ENCODE data around the gene MAP3K12.
A peak's percentile ranks its signal among the peaks of the same experiment; 100 is the strongest.

The MAP3K12 gene

GRCh38 chr12:53506881-53507602 lies 7.8 kb upstream of the MAP3K12 start, which contains the start of gene NPFF:
NPFF (minus strand) TSS chr12:53507484; CDS start chr12:53507474, 10 bp downstream.
- no peak for DNase-seq

- DNase-seq = no peak
Measured at GRCh38 chr12:53506450-53506785, 7.2 kb upstream of the MAP3K12 start.

- DNase-seq = no peak
Measured at GRCh38 chr12:53505555-53506449, 6.5 kb upstream of the MAP3K12 start.

GRCh38 chr12:53505086-53505485 lies 5.8 kb upstream of the MAP3K12 start:
- no peak for DNase-seq

GRCh38 chr12:53504004-53504920 lies 5.0 kb upstream of the MAP3K12 start:
- no peak for DNase-seq

GRCh38 chr12:53502983-53503728 lies 3.9 kb upstream of the MAP3K12 start:
- no peak for DNase-seq

- DNase-seq = no peak
Measured at GRCh38 chr12:53502331-53502730, 3.1 kb upstream of the MAP3K12 start.

GRCh38 chr12:53501615-53502181 lies 2.4 kb upstream of the MAP3K12 start:
- DNase-seq = no peak

- DNase-seq = peak; percentile 97 to 99
Measured at GRCh38 chr12:53500776-53501614, 1.7 kb upstream of the MAP3K12 start, which contains the start of gene TARBP2. TARBP2 (plus strand) TSS chr12:53501283; CDS start chr12:53501409, 126 bp downstream.

- DNase-seq = no peak
Measured at GRCh38 chr12:53500142-53500775, 1.0 kb upstream of the MAP3K12 start.

- DNase-seq = no peak
Measured at GRCh38 chr12:53498235-53498630, 1.0 kb downstream of the MAP3K12 start.

- DNase-seq = no peak
Measured at GRCh38 chr12:53497461-53497860, 1.8 kb downstream of the MAP3K12 start.

- DNase-seq = no peak
Measured at GRCh38 chr12:53496752-53497032, 2.6 kb downstream of the MAP3K12 start.

GRCh38 chr12:53495903-53496751 lies 3.1 kb downstream of the MAP3K12 start:
- peak in 1 of 2 experiments; percentile 32 for DNase-seq

- peak in 1 of 2 experiments; percentile 27 for DNase-seq
Measured at GRCh38 chr12:53493610-53494391, 5.5 kb downstream of the MAP3K12 start.

GRCh38 chr12:53492830-53493609 lies 6.2 kb downstream of the MAP3K12 start:
- peak; percentile 82 to 91 for DNase-seq

GRCh38 chr12:53492188-53492587 lies 7.1 kb downstream of the MAP3K12 start:
- peak in 1 of 2 experiments; percentile 68 for DNase-seq
